HG03354 (cell line): ENCODE measurements around the gene MLH3.
"Not testable (repeated sequence)": the region's sequence is repeated elsewhere in the genome, so short reads cannot be mapped to it uniquely, and the experiment has no call there.

Source experiments
- ATAC-seq: cut with Tn5 transposase; IDR thresholded peaks from one replicate; pipeline ENCODE4 v1.9.1; 2021; ENCODE audit warnings: mild to moderate bottlenecking; ENCODE audit not compliant: unreplicated experiment, poor library complexity, severe bottlenecking

MLH3 gene

GRCh38 chr14:75067765-75068164 is 16.5 kb upstream of the MLH3 start:
- not testable (repeated sequence) for ATAC-seq

- ATAC-seq, result no peak
These were observed 15.9 kb upstream of the MLH3 start for GRCh38 chr14:75067212-75067611.

- no peak for ATAC-seq
These were observed 15.4 kb upstream of the MLH3 start for GRCh38 chr14:75066691-75067090.

GRCh38 chr14:75064205-75064567 is 12.9 kb upstream of the MLH3 start:
- peak; percentile 33 for ATAC-seq

GRCh38 chr14:75063491-75064204 is 12.4 kb upstream of the MLH3 start, which contains the start of gene ACYP1:
Gene ACYP1 (minus strand): TSS chr14:75064024. CDS start chr14:75063553, 471 bp downstream.
- ATAC-seq, result peak; percentile 98

GRCh38 chr14:75063013-75063412 is 11.7 kb upstream of the MLH3 start:
- no peak for ATAC-seq

- ATAC-seq, result no peak
These were observed 9.2 kb upstream of the MLH3 start for GRCh38 chr14:75060420-75060819.

- ATAC-seq, result no peak
These were observed 8.4 kb upstream of the MLH3 start for GRCh38 chr14:75059642-75060041.

- no peak for ATAC-seq
These were observed 3.2 kb upstream of the MLH3 start for GRCh38 chr14:75054421-75054820.

GRCh38 chr14:75053396-75054291 is 2.4 kb upstream of the MLH3 start:
- ATAC-seq, result no peak

GRCh38 chr14:75051556-75051899 is 261 bp upstream of the MLH3 start:
- ATAC-seq, result no peak

GRCh38 chr14:75049731-75050201 is 1.5 kb downstream of the MLH3 start:
- ATAC-seq, result no peak

GRCh38 chr14:75049136-75049535 is 2.1 kb downstream of the MLH3 start:
- no peak for ATAC-seq

- no peak for ATAC-seq
These were observed 3.2 kb downstream of the MLH3 start for GRCh38 chr14:75048101-75048500.

GRCh38 chr14:75047506-75047905 is 3.8 kb downstream of the MLH3 start:
- ATAC-seq, result no peak

- ATAC-seq, result no peak
These were observed 4.4 kb downstream of the MLH3 start for GRCh38 chr14:75046899-75047298.

GRCh38 chr14:75046275-75046674 is 5.0 kb downstream of the MLH3 start:
- ATAC-seq, result no peak

- no peak for ATAC-seq
These were observed 6.5 kb downstream of the MLH3 start for GRCh38 chr14:75044752-75045151.

- ATAC-seq, result no peak
These were observed 6.9 kb downstream of the MLH3 start for GRCh38 chr14:75044322-75044721.

GRCh38 chr14:75042035-75042434 is 9.2 kb downstream of the MLH3 start:
- no peak for ATAC-seq

GRCh38 chr14:75041613-75042012 is 9.7 kb downstream of the MLH3 start:
- no peak for ATAC-seq
